HG03175 (cell line): Measurements from ENCODE around the gene CREB3L2.
A peak's percentile ranks its signal among the peaks of the same experiment; 100 is the strongest.
"Not testable (repeated sequence)": the region's sequence is repeated elsewhere in the genome, so short reads cannot be mapped to it uniquely, and the experiment has no call there.

Experiments
- ATAC-seq: cut with Tn5 transposase; IDR thresholded peaks from one replicate; pipeline ENCODE4 v1.9.1; 2021; ENCODE audit warnings: mild to moderate bottlenecking, moderate library complexity; ENCODE audit not compliant: unreplicated experiment

Gene CREB3L2

GRCh38 chr7:137908106-137908505 is 93.8 kb downstream of the CREB3L2 start:
- no peak for ATAC-seq

- ATAC-seq, result not testable (repeated sequence)
These were observed 95.2 kb downstream of the CREB3L2 start for GRCh38 chr7:137906636-137907035.

GRCh38 chr7:137904833-137905232 is 97.1 kb downstream of the CREB3L2 start:
- no peak for ATAC-seq

DNA sequence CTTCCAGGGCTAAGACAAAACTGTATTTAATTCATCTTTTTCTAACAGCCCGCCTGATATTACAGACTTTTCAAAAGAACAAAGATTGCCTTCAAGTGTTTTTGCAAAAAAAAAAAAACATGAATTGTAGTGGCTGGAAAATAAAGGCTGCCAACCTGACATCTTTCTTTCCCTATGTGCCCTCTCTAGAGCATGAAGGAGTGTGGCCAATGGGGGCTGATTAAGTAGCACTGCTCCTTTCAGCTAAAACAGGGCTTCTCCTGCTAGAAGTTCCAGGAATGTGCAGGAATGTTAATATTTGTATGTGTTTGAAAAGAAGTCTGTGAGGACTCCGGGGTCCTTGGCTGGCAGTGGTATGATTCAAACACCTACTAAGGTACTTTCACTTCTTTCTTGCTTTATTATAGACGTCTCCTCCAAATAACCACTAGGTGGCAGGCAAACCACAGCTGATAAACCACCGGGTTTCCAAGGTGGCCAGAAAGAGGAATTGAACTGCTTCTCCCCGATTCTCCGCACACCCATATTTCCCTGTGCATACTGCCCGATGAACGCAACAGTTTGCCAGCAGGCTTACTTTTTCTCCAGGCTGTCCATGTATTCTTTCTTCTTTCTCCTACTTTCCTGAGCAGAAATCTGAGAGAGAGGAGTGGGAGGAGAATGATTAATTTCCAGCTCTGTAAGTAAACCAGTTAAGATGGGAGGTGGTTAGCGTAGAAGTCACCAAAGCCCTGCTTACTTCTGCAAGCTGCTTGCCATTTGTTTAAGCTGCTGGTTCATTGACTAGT is 98.3 kb downstream of the CREB3L2 start:
- ATAC-seq, result peak; percentile 69

- ATAC-seq, result no peak
These were observed 101.7 kb downstream of the CREB3L2 start for GRCh38 chr7:137900137-137900536.

GRCh38 chr7:137898839-137899721 is 102.8 kb downstream of the CREB3L2 start:
- ATAC-seq, result peak; percentile 80

- peak; percentile 67 for ATAC-seq
These were observed 106.3 kb downstream of the CREB3L2 start for GRCh38 chr7:137895301-137896221.

DNA sequence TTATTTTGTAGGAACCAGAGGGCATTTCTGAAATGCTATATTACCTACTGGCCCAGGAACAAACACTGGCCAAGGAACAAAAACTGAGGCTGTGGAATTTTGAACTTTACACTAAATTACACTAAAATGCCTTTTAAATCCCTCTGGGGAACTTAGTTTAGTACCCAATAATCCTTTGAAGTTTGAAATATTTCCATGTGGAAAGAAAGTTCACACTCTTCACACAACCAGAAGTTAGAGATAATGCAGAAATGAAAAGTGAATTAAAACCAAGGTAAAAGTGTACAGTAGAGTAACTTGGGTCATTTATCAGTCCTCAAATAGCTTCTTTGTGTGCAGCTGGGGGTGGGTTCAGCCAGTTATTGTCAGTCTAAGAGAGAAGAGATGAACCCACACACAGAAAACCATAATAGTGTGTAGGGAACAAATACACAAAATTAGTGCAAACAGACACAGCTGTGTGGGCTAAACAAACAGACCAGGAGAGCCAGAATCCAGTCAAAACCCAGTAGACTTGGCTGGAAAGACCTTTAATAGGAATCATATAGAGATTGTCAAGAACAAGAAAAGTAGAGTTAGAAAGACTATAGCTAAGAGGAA is 108.6 kb downstream of the CREB3L2 start:
- ATAC-seq, result no peak

GRCh38 chr7:137891016-137891655 is 110.8 kb downstream of the CREB3L2 start:
- no peak for ATAC-seq

- ATAC-seq, result no peak
These were observed 111.4 kb downstream of the CREB3L2 start for GRCh38 chr7:137890449-137890921.

DNA sequence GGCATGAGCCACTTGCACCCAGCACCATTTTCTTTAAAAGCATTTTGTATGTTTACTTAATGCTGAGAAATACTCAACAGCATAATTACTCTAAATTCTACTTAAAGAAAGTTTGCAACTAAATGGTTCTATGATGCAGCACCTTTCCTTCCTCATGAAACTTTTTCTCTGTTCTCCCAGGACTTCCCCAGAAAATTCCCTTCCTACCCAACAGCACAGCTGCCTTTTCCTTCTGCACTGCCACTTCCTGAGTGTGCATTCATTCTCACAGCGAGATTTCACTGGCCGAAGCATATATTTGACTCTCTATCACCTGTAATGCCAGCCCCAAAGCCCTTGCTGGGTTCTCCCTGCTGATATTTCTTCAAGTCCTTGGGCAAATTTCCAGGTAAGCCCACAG is 113.6 kb downstream of the CREB3L2 start:
- ATAC-seq, result no peak

GRCh38 chr7:137886746-137887145 is 115.1 kb downstream of the CREB3L2 start:
- ATAC-seq, result no peak

GRCh38 chr7:137886281-137886680 is 115.6 kb downstream of the CREB3L2 start:
- ATAC-seq, result no peak

- no peak for ATAC-seq
These were observed 116.2 kb downstream of the CREB3L2 start for GRCh38 chr7:137885678-137886077.

- no peak for ATAC-seq
These were observed 119.1 kb downstream of the CREB3L2 start for GRCh38 chr7:137882806-137883205.

- ATAC-seq, result peak; percentile 91
These were observed 119.6 kb downstream of the CREB3L2 start for GRCh38 chr7:137882261-137882668.

GRCh38 chr7:137881607-137882260 is 120.2 kb downstream of the CREB3L2 start:
- peak; percentile 14 for ATAC-seq

GRCh38 chr7:137880432-137880831 is 121.5 kb downstream of the CREB3L2 start:
- ATAC-seq, result no peak
